Measurements from ENCODE around the gene TP53I11. TPM values are rescaled to one million over a fixed set of nuclear protein-coding genes. Genes with fewer than 3 reads are reported as not detected.

Gene TP53I11
- total and polyA plus RNA-seq, 9 of the 15 experiments (the other 6 are each of a cell fraction or from before 2014, with no cell fraction given) = 0.14 to 2.5 (median 1.2) TPM; not detected in 2

- in situ Hi-C loops (cut with MboI) (no loop called here), intact Hi-C loops (cut with micrococcal nuclease) (no loop called here)
- no peaks in the 10 kb centered on the region for H3K79me2 ChIP-seq (ENCODE audit: control insufficient read depth, insufficient read depth, low read length)
- no peaks in the 10 kb centered on the region for H4K20me1 ChIP-seq (replicated peaks; ENCODE audit: control insufficient read depth, insufficient read depth, low read length)
- no peak overlapping the region for H3K27ac ChIP-seq (ENCODE audit: extremely low read depth, low read depth, low read length)
- TF ChIP-seq CBFB (CRISPR knock-in tag; IDR thresholded peaks at IDR 0.05) (no peak), RBM25 (IDR thresholded peaks at IDR 0.05; ENCODE audit: low read depth, low read length, severe bottlenecking) (peak; percentile 60), BCOR (IDR thresholded peaks at IDR 0.05) (0 out of 2 replicates have a peak, but pooled peaks have one; percentile 26), CBX2 (IDR thresholded peaks at IDR 0.05; ENCODE audit: insufficient read depth, low read length, poor library complexity, severe bottlenecking) (no peak), ZFP36 (IDR thresholded peaks at IDR 0.05; ENCODE audit: low read depth, low read length, partially characterized antibody) (peak; percentile 42), RBFOX2 (IDR thresholded peaks at IDR 0.05; ENCODE audit: low read depth, low read length) (no peak), ASH1L (IDR thresholded peaks at IDR 0.05; ENCODE audit: borderline replicate concordance, low read depth, partially characterized antibody) (no peak)
- ATAC-seq (no peak), FAIRE-seq (no peak), DNase-seq (ENCODE audit: extremely low read depth in 1 of 4, low spot score in 3 of 4) (no peak)
- BruUV-seq (replicated peaks) = no TSS peak
- H3K4me3 ChIP-seq = no peak overlapping the region
- no peaks in the 10 kb centered on the region for H3K9me3 ChIP-seq (replicated peaks; ENCODE audit: control insufficient read depth, insufficient read depth, low read depth, low read length)
- no peaks in the 10 kb centered on the region for H3K9me1 ChIP-seq (ENCODE audit: control insufficient read depth, insufficient read depth, low read length)
- peaks cover 0 to 16% of the 10 kb centered on the region in 2 experiments; a peak in 2 of 5 replicates for H3K27me3 ChIP-seq (ENCODE audit: control insufficient read depth in 2 of 2, insufficient read depth in 2 of 2, low read length in 2 of 2)
- POLR2A ChIA-PET = no interaction called here
- CTCF ChIA-PET (ENCODE audit: low intra/inter-chr PET ratio) = no interaction called here
- 0% methylated on average over 5 of the region's 5 CpGs for WGBS (ENCODE audit: insufficient coverage, low coverage, missing lambda C conversion rate)
- H3K4me1 ChIP-seq (replicated peaks in 1 of 2; ENCODE audit: control insufficient read depth in 2 of 2, insufficient read depth in 2 of 2, low read length in 2 of 2) = peaks cover 4 to 5% of the 10 kb centered on the region in 2 experiments; a peak in 4 of 5 replicates
- H2AFZ ChIP-seq (ENCODE audit: low read depth, low read length) = no peak overlapping the region
- H3K36me3 ChIP-seq (ENCODE audit: control insufficient read depth, insufficient read depth, low read length) = no peaks in the 10 kb centered on the region
- H3K9ac ChIP-seq (ENCODE audit: insufficient read depth in 1 of 2, low read depth in 2 of 2, low read length in 2 of 2) = no peak overlapping the region
- H3K4me2 ChIP-seq (ENCODE audit: insufficient read depth, low read length) = no peak overlapping the region
Measured at GRCh38 chr11:44901786-44902185, 48.9 kb downstream of the TP53I11 start.

All from K562 (cell line).